Mesenchymal stem cell (in vitro differentiated cells and primary cell): Measurements from ENCODE around the gene COX19.

ENCODE experiments used
- DNase-seq: peaks from one replicate; pipeline ENCODE4 v3.0.0-alpha.2; 2013
- H2AFZ ChIP-seq: one replicate; pipeline ENCODE4 v1.6.1; 2013; ENCODE audit warnings: low read depth, mild to moderate bottlenecking, control low read depth, inconsistent platforms, low read length, moderate library complexity
- H2AK5ac ChIP-seq: 2 replicates; pipeline ENCODE4 v1.6.1; 2013; ENCODE audit warnings: low read length, moderate library complexity, mild to moderate bottlenecking, inconsistent platforms; ENCODE audit not compliant: severe bottlenecking
- H2BK120ac ChIP-seq: one replicate; pipeline ENCODE4 v1.6.1; 2013; ENCODE audit warnings: low read depth, mild to moderate bottlenecking, inconsistent platforms, low read length, moderate library complexity
- H2BK12ac ChIP-seq, 2 experiments: one replicate each; pipeline ENCODE4 v1.6.1; 2013; ENCODE audit warnings: inconsistent platforms in 2 of 2, low read length in 2 of 2, mild to moderate bottlenecking in 2 of 2, moderate library complexity in 2 of 2, control low read depth in 1 of 2
- H2BK15ac ChIP-seq: one replicate; pipeline ENCODE4 v1.6.1; 2013; ENCODE audit warnings: mild to moderate bottlenecking, low read depth, inconsistent platforms; ENCODE audit not compliant: poor library complexity, severe bottlenecking
- H2BK5ac ChIP-seq: 2 replicates; pipeline ENCODE4 v1.6.1; 2013; ENCODE audit warnings: low read depth, mild to moderate bottlenecking, low read length, control low read depth, inconsistent platforms; ENCODE audit not compliant: poor library complexity, severe bottlenecking
- H3K14ac ChIP-seq, 2 experiments: one replicate each; pipeline ENCODE4 v1.6.1; 2013; ENCODE audit warnings: inconsistent platforms in 2 of 2, low read length in 2 of 2, control low read depth in 1 of 2, mild to moderate bottlenecking in 1 of 2, moderate library complexity in 1 of 2
- H3K18ac ChIP-seq, 2 experiments: one replicate each; pipeline ENCODE4 v1.6.1; 2013; ENCODE audit warnings: inconsistent platforms in 2 of 2, low read length in 2 of 2, control low read depth in 1 of 2, low read depth in 1 of 2, mild to moderate bottlenecking in 1 of 2
- H3K23ac ChIP-seq, 2 experiments: one replicate each; pipeline ENCODE4 v1.6.1; 2013; ENCODE audit warnings: inconsistent platforms in 2 of 2, low read length in 2 of 2, mild to moderate bottlenecking in 2 of 2, moderate library complexity in 2 of 2, control low read depth in 1 of 2
- H3K27ac ChIP-seq: 2 replicates; pipeline ENCODE4 v1.5.1; 2013; ENCODE audit warnings: mild to moderate bottlenecking, moderate library complexity, low read length, control low read depth, inconsistent platforms; ENCODE audit not compliant: poor library complexity, severe bottlenecking
- H3K27me3 ChIP-seq, 2 experiments: 2 replicates each; pipeline versions ENCODE4 v1.6.1 to v1.7.0; 2013; ENCODE audit warnings: low read length in 2 of 2, mild to moderate bottlenecking in 2 of 2, moderate library complexity in 2 of 2, control low read depth in 1 of 2, inconsistent platforms in 1 of 2; ENCODE audit not compliant: control insufficient read depth in 1 of 2, insufficient read depth in 1 of 2
- H3K36me3 ChIP-seq, 2 experiments: 2 replicates each; pipeline versions ENCODE4 v1.6.1 to v1.7.0; 2013; ENCODE audit warnings: low read length in 2 of 2, control low read depth in 1 of 2, inconsistent platforms in 1 of 2, low read depth in 1 of 2, mild to moderate bottlenecking in 1 of 2; ENCODE audit not compliant: insufficient read depth in 2 of 2, control insufficient read depth in 1 of 2
- H3K4ac ChIP-seq, 2 experiments: one replicate each; pipeline ENCODE4 v1.6.1; 2013; ENCODE audit warnings: inconsistent platforms in 2 of 2, low read length in 2 of 2, mild to moderate bottlenecking in 2 of 2, moderate library complexity in 2 of 2, control low read depth in 1 of 2, low read depth in 1 of 2
- H3K4me1 ChIP-seq: 2 replicates; pipeline ENCODE4 v1.6.1; 2013; ENCODE audit warnings: low read depth, low read length, control low read depth; ENCODE audit not compliant: control insufficient read depth, insufficient read depth
- H3K4me2 ChIP-seq: 2 replicates; pipeline ENCODE4 v1.6.1; 2013; ENCODE audit warnings: low read length, mild to moderate bottlenecking, inconsistent platforms; ENCODE audit not compliant: poor library complexity, severe bottlenecking
- H3K4me3 ChIP-seq, 2 experiments: 2 replicates each; pipeline versions ENCODE4 v1.5.1 to v1.7.0; 2013; ENCODE audit warnings: low read length in 2 of 2, mild to moderate bottlenecking in 2 of 2, control low read depth in 1 of 2, low read depth in 1 of 2; ENCODE audit not compliant: insufficient read depth in 1 of 2
- H3K79me1 ChIP-seq: replicated peaks from 2 replicates; pipeline ENCODE4 v1.6.1; 2013; ENCODE audit warnings: mild to moderate bottlenecking, control low read depth, low read length, inconsistent platforms; ENCODE audit not compliant: poor library complexity, severe bottlenecking
- H3K9ac ChIP-seq: 2 replicates; pipeline ENCODE4 v1.7.0; 2013; ENCODE audit warnings: mild to moderate bottlenecking, low read length, moderate library complexity
- H3K9me3 ChIP-seq: 2 replicates; pipeline ENCODE4 v1.7.0; 2013; ENCODE audit warnings: mild to moderate bottlenecking, low read length; ENCODE audit not compliant: control insufficient read depth
- H4K8ac ChIP-seq: one replicate; pipeline ENCODE4 v1.6.1; 2013; ENCODE audit warnings: inconsistent platforms, mild to moderate bottlenecking, low read length, moderate library complexity
- H4K91ac ChIP-seq: one replicate; pipeline ENCODE4 v1.6.1; 2013; ENCODE audit warnings: mild to moderate bottlenecking, low read length, inconsistent platforms
- WGBS: methylation state at CpG from one replicate; pipeline ENCODE4 v1.1.7; 2013; ENCODE audit warnings: mixed read lengths; 5-methylcytosine and 5-hydroxymethylcytosine counted together

COX19 gene

GRCh38 chr7:991729-992656 is 16.6 kb upstream of the COX19 start:
- Histone ChIP-seq H3K27me3 (peaks cover 0 to 26% of the 10 kb centered on the region in 2 experiments), H3K9me3 (no peaks in the 10 kb centered on the region), H3K79me1 (peaks cover 3% of the 10 kb centered on the region), H3K14ac (no peak overlapping the region), H4K8ac (no peak overlapping the region), H4K91ac (no peak overlapping the region), H3K23ac (no peak overlapping the region), H2BK12ac (no peak overlapping the region), H3K18ac (no peak overlapping the region), H2AFZ (no peak overlapping the region), H2AK5ac (no peak overlapping the region), H3K36me3 (peaks cover 0 to 24% of the 10 kb centered on the region in 2 experiments), H3K9ac (no peak overlapping the region), H3K4me1 (peaks cover 33% of the 10 kb centered on the region), H2BK15ac (no peak overlapping the region), H3K27ac (no peak overlapping the region), H3K4ac (no peak overlapping the region), H2BK120ac (no peak overlapping the region), H2BK5ac (no peak overlapping the region), H3K4me3 (no peak overlapping the region), H3K4me2 (no peak overlapping the region)
- DNase-seq: no peak
- WGBS: 93% methylated on average over 30 of the region's 34 CpGs

- no peak overlapping the region for H3K4me2 ChIP-seq
- no peak overlapping the region for H3K9ac ChIP-seq
- H3K27ac ChIP-seq: no peak overlapping the region
- H3K36me3 ChIP-seq: peaks cover 0 to 17% of the 10 kb centered on the region in 2 experiments
- H2BK12ac ChIP-seq: no peak overlapping the region
- DNase-seq: no peak
- no peaks in the 10 kb centered on the region for H3K9me3 ChIP-seq
- no peak overlapping the region for H3K4ac ChIP-seq
- no peak overlapping the region for H3K14ac ChIP-seq
- no peak overlapping the region for H3K23ac ChIP-seq
- no peaks in the 10 kb centered on the region for H3K79me1 ChIP-seq
- no peak overlapping the region for H2AK5ac ChIP-seq
- peaks cover 0 to 35% of the 10 kb centered on the region in 2 experiments for H3K27me3 ChIP-seq
- no peak overlapping the region for H2BK15ac ChIP-seq
- H3K4me1 ChIP-seq: peaks cover 40% of the 10 kb centered on the region
- H2AFZ ChIP-seq: no peak overlapping the region
- H2BK120ac ChIP-seq: no peak overlapping the region
- no peak overlapping the region for H3K4me3 ChIP-seq
- WGBS: 85% methylated on average over 33 of the region's 35 CpGs
- H4K91ac ChIP-seq: no peak overlapping the region
- no peak overlapping the region for H3K18ac ChIP-seq
- no peak overlapping the region for H4K8ac ChIP-seq
- H2BK5ac ChIP-seq: no peak overlapping the region
These were observed 15.8 kb upstream of the COX19 start for GRCh38 chr7:990933-991728.

- no peak overlapping the region for H2AK5ac ChIP-seq
- no peak overlapping the region for H3K9ac ChIP-seq
- peaks cover 0 to 10% of the 10 kb centered on the region in 2 experiments for H3K36me3 ChIP-seq
- H3K4ac ChIP-seq: no peak overlapping the region
- no peak overlapping the region for H3K27ac ChIP-seq
- H3K4me2 ChIP-seq: no peak overlapping the region
- no peak overlapping the region for H4K8ac ChIP-seq
- peaks cover 0 to 41% of the 10 kb centered on the region in 2 experiments for H3K27me3 ChIP-seq
- no peak overlapping the region for H2BK15ac ChIP-seq
- no peak overlapping the region for H4K91ac ChIP-seq
- no peak overlapping the region for H3K4me3 ChIP-seq
- no peak overlapping the region for H2BK12ac ChIP-seq
- H3K14ac ChIP-seq: peak overlapping the region in 1 of 2 experiments; percentile 46
- H3K18ac ChIP-seq: no peak overlapping the region
- no peak for DNase-seq
- peaks cover 45% of the 10 kb centered on the region for H3K4me1 ChIP-seq
- no peak overlapping the region for H3K23ac ChIP-seq
- WGBS: 90% methylated on average over 31 of the region's 36 CpGs
- H2BK120ac ChIP-seq: no peak overlapping the region
- H3K9me3 ChIP-seq: no peaks in the 10 kb centered on the region
- H3K79me1 ChIP-seq: no peaks in the 10 kb centered on the region
- no peak overlapping the region for H2BK5ac ChIP-seq
- H2AFZ ChIP-seq: no peak overlapping the region
These were observed 15.1 kb upstream of the COX19 start for GRCh38 chr7:990352-990932.
